GM21423 (cell line): ENCODE results near the gene SLC29A3.
"Not testable (repeated sequence)": the region's sequence is repeated elsewhere in the genome, so short reads cannot be mapped to it uniquely, and the experiment has no call there.

Source experiments
- ATAC-seq: cut with Tn5 transposase; IDR thresholded peaks from one replicate; pipeline ENCODE4 v1.9.1; 2021; ENCODE audit warnings: mild to moderate bottlenecking, moderate library complexity; ENCODE audit not compliant: unreplicated experiment

Gene SLC29A3

GRCh38 chr10:71283876-71284275 is 35.2 kb upstream of the SLC29A3 start:
- ATAC-seq = no peak

- ATAC-seq = no peak
These were observed 34.4 kb upstream of the SLC29A3 start for GRCh38 chr10:71284544-71285179.

GRCh38 chr10:71285180-71285545 is 33.9 kb upstream of the SLC29A3 start:
- no peak for ATAC-seq

GRCh38 chr10:71285986-71286385 is 33.1 kb upstream of the SLC29A3 start:
- ATAC-seq = no peak

GRCh38 chr10:71286521-71287294 is 32.4 kb upstream of the SLC29A3 start:
- ATAC-seq = no peak

- no peak for ATAC-seq
These were observed 31.6 kb upstream of the SLC29A3 start for GRCh38 chr10:71287456-71287855.

- no peak for ATAC-seq
These were observed 30.6 kb upstream of the SLC29A3 start for GRCh38 chr10:71288461-71288860.

GRCh38 chr10:71289421-71290130 is 29.5 kb upstream of the SLC29A3 start:
- no peak for ATAC-seq

- no peak for ATAC-seq
These were observed 28.7 kb upstream of the SLC29A3 start for GRCh38 chr10:71290331-71290730.

GRCh38 chr10:71290806-71291527 is 28.1 kb upstream of the SLC29A3 start:
- ATAC-seq = no peak

- no peak for ATAC-seq
These were observed 27.5 kb upstream of the SLC29A3 start for GRCh38 chr10:71291528-71291900.

- no peak for ATAC-seq
These were observed 26.2 kb upstream of the SLC29A3 start for GRCh38 chr10:71292624-71293445.

GRCh38 chr10:71293446-71294084 is 25.5 kb upstream of the SLC29A3 start:
- no peak for ATAC-seq

- ATAC-seq = no peak
These were observed 24.9 kb upstream of the SLC29A3 start for GRCh38 chr10:71294091-71294561.

- no peak for ATAC-seq
These were observed 24.2 kb upstream of the SLC29A3 start for GRCh38 chr10:71294856-71295255.

GRCh38 chr10:71295641-71296040 is 23.4 kb upstream of the SLC29A3 start:
- ATAC-seq = no peak

- no peak for ATAC-seq
These were observed 23.0 kb upstream of the SLC29A3 start for GRCh38 chr10:71296086-71296485.

GRCh38 chr10:71296811-71297210 is 22.2 kb upstream of the SLC29A3 start:
- ATAC-seq = not testable (repeated sequence)

GRCh38 chr10:71297343-71297742 is 21.7 kb upstream of the SLC29A3 start:
- ATAC-seq = no peak
